GM19438 (cell line): ENCODE results near the gene RNASE7.
"Not testable (repeated sequence)": the region's sequence is repeated elsewhere in the genome, so short reads cannot be mapped to it uniquely, and the experiment has no call there.

Experiments used
- ATAC-seq: cut with Tn5 transposase; IDR thresholded peaks from one replicate; pipeline ENCODE4 v1.9.1; 2021; ENCODE audit warnings: low read depth; ENCODE audit not compliant: unreplicated experiment

Gene RNASE7

GRCh38 chr14:21023174-21023573 lies 19.0 kb upstream of the RNASE7 start:
- no peak for ATAC-seq

DNA sequence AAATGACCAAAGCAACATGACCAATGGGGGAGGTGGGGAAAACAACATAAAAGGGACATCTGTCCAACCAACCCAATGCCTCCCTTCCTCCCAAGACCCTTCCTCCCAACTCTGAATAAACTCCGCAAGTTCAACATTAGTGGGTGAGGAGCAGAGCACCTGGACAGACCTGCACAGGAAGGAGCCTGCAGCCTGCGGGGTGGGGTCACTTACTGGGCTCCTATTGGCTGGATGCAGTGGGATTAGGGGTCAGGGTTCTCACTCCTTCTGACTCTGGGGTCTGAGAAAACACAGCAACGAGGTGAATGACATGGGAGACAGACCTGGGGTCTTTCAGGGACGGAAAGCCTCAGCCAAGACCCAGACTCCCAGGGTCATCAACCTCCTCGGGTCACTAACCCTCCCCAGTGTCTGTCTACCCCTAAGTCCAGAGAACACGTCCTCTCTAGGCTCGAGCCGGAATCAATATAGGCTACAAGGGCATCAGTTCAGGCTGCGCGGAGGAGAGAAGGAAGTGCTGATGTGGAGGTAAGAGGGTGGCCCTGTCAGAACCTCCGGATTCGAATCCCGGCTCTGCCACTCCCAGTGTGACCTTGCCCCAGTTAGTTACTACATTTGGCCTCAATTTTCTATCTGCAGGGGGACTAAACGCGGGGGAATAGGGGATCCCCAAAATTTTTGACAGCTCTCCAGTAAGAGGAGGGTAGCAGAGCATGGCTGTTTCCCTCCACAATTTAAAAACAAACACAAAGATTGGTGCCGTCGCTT lies 18.2 kb upstream of the RNASE7 start:
- ATAC-seq, result no peak

DNA sequence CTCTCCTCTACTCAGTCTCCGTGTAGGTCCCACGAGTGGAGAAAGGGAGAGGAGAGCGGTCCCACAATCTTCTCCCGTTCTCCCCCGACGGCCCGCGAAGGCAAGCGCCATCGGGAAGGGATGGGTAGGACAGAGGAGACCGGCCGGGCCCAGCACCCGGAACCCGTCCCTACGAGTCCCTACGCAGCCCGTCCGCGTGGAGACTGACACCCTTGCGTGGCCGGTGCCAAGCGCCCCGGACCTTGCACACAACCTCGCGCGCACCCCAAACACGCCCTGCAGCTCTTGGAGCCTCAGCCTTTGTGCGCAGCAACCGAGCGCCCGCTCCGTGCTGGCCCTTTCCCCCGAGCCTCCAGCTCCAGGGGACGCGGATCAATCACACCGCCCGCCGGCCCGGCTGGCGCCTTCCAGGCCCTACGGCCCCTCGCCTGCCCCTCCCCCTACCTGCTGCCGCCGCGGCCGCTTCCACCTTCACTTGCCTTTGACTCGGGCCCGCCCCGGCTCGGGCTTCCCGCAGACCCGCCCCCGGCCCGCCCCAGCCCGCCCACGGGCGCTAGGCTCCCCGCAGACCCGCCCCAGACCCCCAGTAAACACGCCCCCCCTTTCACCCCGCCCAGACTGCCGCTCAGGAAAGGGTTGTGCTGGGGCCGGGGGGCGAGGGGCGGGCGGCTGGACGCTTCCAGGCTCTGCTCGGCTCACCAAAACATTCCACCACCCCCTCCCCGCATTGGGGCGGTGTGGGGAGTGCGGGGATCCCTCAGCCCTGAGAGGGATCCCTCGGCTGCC lies 17.4 kb upstream of the RNASE7 start, which contains the start of gene NDRG2:
Gene NDRG2 (minus strand): TSS at position 477 of the 786 bp plus-strand sequence. CDS start 1,746 bp downstream, outside the sequence.
- no peak for ATAC-seq

- ATAC-seq, result no peak
Observed at GRCh38 chr14:21025371-21026273, 16.5 kb upstream of the RNASE7 start.

DNA sequence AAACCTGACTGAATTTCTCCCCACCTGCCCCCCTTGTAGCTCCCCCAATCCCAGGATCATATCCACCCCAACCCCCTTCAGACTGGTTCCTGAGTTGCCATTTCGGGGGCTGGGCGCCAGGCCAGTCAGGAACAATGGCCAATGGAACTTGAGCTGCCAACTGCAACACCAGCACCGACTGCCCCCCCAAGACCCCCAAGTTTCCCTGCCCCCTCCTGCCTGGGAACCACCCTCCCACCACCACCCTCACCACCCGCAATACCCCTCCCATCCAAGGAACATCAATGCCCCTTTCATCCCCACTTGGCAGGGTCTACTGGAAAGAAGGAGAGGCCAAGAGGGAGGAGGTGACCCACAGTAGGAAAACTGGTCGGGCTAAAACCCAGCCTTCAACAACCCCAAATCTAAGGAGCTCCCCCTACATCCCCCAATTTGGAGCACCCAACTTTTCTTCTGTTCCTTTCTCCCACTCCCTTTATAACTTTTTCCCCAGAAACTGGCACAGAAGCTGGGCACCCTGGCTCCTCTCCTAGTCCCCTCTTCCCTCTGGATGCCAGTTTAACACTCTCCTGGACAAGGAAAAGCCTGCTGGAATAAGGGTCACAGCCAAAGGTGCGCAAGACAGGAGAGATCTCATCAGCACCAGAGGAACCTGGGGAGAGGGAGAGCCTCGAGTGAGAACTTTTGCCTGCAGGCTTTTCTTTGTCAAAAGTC lies 15.7 kb upstream of the RNASE7 start:
- ATAC-seq, result no peak

DNA sequence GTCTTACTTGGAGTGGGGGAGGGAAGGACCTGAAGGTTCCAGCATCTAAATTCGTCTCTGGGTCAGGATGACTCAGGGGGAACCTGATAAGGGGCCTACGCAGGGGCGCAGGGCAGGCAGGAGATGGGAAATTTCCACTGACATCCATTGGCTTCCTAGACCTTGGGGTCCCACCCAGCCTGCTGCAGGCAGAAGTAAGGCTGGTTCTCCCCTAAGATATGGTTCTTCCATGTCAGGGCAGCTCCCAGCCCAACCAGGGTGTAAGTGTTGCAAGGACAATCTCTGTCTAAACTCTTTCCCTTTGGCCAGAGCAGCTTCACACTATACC lies 15.2 kb upstream of the RNASE7 start:
- no peak for ATAC-seq

DNA sequence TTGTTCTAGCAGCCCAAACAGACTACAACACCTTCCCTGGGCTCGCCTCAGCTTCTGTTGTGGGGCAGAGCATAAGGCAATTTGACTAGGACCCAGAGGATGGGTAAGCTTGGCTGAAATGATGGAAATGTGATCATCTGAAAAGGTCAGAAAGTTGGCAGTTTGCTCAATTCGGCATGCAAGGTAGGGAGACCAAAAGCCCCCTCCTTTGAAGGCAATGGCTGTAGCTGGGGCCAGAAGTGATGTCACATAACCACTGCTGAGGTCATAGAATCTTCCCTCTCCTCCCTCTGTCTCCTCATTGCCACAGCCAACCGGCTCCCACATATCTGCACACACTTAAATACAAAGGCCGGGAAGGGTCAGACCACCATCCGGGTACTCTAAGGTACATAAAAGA lies 12.2 kb upstream of the RNASE7 start, which contains the start of gene TPPP2:
Gene TPPP2 (plus strand): TSS at position 301 of the 400 bp plus-strand sequence. CDS start 365 bp downstream, outside the sequence.
- ATAC-seq, result no peak

- no peak for ATAC-seq
Observed at GRCh38 chr14:21030531-21030930, 11.6 kb upstream of the RNASE7 start.

DNA sequence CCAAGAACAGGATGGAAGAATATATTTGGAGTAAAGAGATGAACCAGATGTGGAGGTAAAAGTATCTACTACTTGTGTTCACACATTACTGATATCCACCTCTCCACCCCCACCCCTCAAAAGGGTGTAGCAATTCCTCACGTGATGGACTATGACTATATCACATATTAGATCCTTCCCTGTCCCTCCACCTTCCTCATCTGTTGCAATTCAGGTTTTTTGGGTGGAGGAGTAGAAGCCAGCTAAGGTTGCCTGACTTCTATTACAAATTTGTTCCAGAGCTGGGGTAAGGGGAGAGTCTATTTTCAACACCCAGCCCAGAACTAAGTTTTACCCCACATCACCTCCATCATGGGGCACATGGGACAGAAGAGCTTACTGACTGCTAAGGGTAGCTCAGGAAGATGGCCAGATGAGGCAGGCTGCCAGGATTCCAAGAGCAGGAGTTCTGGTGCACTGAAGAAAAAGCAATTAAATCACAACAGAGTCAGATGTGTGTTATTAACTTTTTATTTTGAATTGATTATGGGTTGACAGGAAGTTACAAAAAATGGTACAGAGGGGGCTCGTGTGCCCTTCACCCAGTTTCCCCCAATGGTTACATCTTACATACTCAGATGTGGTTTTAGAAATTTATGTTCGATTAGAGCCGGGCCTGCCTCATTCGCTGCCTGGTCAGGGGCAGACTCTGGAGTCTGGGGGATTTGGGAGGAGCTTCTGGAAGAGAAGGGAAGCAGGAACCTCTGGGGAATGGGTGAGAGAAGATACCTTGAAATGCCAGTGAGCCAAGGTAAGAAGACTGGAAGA lies 9.6 kb upstream of the RNASE7 start:
- ATAC-seq, result no peak

DNA sequence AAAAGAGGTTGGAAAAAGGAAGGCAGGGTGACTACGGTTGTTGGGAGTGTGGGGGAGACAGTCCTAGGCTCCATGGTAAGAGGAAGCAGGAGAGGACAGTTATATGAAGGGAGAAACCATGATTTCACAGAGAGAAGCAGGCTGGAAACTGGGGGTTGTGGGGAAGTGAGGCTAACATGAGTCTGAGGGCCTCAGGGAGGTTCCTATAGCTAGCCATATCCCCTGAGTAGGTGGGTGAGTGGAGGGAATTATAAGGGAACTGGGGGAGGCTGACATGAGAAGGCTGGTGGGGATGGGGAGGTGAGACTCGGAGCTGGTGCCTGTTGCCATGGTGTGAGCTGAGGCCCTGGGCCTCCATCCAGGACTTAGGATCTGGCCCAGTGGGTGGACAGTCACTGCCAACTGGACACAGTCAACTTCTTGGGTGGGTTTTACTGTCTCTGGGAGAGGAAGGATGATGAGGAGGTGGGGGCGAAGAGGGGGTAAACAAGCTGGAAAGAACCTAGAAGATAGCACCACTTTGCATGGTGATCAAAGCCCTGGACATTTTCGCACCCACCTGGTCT lies 8.9 kb upstream of the RNASE7 start:
- ATAC-seq, result no peak

DNA sequence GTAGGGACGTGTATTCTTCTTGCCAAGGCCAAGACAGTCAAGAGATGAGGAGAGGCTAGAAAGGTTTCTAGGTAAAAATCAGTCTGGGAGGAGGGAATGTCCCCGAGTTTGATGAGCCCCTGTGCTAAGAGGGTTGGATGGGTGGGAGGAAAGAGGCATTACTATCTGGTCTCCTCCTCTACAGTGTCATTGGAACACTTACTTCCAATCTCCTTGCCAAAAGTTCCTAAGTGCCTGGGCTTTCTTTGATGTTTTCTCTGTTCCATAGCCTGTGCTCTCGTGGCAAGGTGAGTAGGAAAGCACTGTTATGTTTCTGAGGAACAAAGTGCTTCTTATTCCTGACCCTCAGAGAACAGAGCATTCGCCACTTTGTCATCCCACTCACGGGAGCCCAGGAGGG lies 7.5 kb upstream of the RNASE7 start, which contains the start of gene RNASE13:
Gene RNASE13 (minus strand): TSS at position 101 of the 400 bp plus-strand sequence. CDS start 519 bp downstream, outside the sequence.
- ATAC-seq, result no peak

GRCh38 chr14:21036751-21037150 lies 5.4 kb upstream of the RNASE7 start:
- ATAC-seq, result no peak

GRCh38 chr14:21037156-21037555 lies 5.0 kb upstream of the RNASE7 start:
- ATAC-seq, result no peak

GRCh38 chr14:21038441-21039422 lies 3.4 kb upstream of the RNASE7 start:
- ATAC-seq, result no peak

DNA sequence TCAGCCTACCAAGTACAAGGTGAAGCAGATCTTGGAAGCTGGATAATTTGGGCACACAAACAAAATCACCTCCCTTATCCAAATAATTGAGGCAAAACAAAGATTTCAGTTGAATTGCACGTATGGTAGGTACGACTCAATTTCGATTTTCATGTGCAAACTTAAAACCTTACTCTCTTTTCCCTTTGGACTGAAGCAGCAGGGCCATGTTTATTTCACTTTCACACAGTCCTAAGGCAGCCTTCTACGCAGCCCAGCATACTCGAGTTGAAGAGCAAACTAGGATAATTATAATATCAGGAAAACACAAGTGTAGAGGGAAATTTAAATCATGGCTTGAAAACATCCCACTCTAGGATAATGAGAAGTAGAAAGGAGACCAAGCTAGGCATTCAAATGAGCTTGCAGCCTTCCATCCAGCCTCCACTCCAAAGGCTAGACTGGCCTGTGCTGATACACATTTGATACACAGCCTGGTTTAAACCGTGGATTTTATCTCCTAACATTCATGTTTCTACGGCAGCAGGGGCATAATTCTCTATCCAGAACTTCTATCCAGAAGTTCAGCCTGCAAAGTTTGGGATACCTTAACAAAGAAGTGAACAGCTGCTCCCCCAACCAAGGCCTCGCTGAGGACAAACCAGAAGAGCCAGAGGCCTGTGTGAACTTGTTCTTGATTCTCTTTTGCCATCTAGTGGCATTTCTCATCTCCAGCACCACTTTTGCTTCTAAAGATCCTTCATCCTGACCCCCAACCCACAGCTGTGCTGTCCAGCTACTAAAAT lies 2.4 kb upstream of the RNASE7 start:
- ATAC-seq, result no peak

DNA sequence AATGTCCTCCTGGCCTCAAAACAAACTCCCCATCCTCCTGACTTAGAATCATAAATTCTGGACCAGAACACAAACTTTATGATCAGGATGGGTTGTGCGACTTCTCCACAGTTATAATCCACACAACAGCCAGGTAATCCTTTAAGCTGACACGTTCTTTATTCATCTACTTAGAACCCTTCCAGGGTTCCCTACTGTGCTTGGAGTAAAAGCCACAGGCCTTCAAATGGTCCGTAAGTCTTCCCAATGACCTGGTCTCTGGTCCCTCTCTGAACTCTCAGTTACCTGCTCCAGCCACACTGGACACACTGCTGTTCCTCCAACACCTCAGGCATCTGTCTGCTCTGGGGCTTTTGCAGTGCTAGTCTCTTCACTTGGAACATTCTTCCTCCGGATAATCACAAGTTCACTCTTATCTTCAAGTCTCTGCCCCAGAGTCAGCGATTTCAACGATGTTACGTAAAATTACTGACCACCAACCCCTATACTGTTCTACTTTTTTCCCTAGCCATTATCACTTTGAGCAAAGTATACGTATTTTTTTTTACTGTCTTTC lies 1.7 kb upstream of the RNASE7 start:
- no peak for ATAC-seq

GRCh38 chr14:21040941-21041340 lies 1.2 kb upstream of the RNASE7 start:
- ATAC-seq, result not testable (repeated sequence)
